Measurements from ENCODE around the gene MORN5.

Gene MORN5

DNA sequence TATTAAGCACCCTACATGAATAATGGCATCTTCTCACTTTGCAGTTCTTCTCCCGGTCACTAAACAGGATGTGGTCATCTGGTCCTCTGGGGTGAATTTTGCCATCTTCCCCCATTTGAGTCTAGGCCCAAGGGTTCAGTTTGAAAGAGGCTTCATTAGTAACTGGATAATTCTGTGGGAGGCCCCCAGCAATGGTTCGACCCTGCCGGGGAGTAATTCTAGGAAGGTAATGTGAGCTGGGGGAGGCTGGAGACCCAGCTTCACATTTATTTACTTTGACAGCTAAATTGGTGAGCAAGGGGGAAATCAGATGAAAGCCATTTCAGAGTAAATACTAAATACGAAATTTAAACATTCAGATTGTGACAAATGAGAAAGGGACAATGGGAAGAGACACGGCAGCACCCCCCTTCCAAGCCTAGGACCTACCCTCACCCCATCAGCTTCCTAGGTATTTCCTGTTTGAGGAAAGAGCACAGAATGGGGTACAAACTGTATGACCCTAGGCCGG is 73.1 kb downstream of the MORN5 start:
- no peak for DNase-seq (ENCODE audit: low read depth)

DNA sequence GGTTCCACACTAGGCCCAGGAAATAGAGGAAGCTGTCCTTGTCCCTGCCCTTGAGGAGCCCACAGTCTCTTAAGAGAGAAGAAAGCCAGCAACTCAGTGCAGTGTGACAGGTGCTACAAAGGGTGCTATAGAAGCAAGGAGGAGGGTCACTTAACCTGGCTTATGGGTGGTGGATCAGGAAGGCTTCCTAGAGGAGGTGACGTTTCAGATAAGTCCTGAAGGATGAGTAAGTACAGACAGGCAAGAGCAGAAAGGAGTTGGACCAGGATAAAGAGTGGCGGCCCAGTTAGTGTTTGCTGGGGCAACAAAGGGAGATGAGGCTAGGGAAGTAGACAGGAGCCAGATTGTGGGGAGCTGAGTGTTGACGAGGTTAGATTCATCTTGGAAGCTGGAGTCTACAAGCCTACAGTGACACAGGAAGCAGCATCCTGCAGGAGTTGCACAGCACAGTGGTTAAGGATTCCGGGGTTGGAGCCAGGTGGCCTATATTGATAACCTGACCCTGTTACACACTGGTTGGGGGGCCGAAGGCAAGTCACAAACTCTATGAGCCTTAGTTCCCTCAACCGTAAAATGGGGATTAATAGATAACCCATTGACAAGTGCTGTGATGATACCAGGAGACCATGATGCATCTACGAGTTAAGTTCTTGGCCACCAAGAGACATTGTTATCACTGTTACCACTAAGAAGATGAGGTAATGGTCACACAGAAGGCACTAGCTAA is 74.5 kb downstream of the MORN5 start:
- no peak for DNase-seq (ENCODE audit: low read depth)

DNA sequence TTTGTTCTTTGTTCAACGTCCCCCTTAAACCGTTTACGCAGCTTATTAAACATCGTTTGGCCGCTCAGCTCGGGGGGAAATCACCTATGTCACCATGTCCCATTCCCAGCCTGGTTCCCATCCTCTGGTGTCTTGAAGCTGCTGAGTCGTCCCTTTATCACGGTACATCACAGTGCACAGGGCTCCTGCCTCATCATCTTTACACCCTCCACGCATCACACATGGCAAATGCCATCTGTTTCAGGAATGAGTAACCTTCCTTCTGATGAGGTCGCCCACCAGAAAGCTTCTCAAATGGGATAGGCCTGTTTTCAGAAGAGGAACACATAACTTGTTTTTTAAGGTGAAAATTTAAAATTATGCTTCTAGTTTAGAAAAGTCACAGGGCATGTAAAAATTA is 77.0 kb downstream of the MORN5 start:
- DNase-seq (ENCODE audit: low read depth): no peak

DNA sequence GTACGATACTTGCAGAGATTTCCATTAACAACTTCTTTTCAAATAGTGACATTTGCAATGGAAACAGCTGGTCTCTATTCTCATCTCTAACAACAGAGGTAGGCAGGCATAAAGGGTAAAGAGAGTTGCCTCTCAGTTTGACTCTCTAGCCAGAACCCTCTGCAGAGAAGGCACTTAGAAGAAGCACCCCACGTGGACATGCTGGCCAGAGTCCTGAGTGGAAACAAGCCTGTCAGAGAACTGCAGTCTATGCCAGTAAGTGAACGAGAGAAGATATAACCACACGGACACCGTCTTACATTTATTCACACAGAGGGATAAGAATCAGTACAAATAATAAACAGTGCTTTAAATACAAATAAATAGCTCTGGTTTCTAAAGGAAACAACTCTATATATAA is 80.0 kb downstream of the MORN5 start:
- DNase-seq (ENCODE audit: low read depth): no peak

DNA sequence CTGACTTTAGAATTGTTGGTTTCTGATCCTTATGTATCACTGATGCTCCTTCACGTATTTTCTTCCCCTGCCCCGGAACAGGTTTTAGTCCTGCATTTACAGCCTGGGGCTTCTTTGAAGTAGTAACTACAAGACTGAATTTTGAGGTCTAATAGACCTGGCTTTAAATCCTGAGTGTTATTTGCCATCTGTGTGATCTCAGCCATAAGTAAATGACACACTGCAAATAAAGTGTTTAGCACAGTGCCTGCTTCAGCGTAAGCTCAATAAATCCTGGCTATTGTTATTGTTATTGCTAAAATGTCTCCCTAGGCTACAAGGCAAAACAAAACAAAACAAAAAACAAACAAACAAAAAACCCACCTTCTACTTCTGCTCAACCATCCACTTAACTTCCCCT is 84.6 kb downstream of the MORN5 start:
- DNase-seq (ENCODE audit: low read depth): no peak

DNA sequence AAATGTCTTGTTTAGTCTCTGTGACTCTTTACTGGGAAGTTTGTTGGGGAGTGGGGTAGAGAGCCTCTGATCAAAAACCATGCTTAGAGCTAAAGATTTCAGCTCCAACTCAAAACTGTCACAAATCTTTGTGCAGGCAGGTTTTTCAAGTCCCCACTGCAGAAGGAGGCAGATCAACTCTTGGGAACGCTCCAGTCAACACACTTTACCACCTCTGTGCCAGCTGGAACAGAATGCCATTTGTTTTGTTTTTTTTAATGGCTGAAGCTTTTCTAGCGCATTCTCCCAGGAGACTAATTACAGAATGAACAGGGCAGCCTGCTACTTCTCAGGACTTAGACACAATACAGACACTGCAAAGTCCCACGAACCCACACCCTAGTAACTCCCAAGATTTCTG is 87.0 kb downstream of the MORN5 start:
- DNase-seq (ENCODE audit: low read depth): no peak

DNA sequence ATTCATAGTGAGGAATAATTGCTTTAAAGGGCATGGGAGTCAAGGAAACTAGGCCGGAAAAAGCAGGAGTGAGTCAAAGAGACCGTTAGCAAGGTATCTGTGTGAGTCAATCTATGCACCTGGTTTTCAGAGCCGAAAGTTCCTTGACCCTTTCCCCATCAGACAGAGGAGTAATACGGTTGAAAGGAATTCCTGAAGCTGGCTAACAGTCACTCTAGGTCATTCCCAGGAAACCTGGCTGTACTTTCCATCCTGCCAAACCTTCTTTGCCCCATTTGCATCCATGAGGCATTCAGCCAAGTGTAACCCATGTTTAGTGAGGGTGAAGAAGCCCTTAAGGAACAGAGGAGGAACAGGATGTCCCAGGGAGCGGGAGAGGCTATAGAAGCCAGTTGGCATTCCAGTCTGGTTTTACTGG is 88.7 kb downstream of the MORN5 start:
- DNase-seq (ENCODE audit: low read depth): no peak

Measured in iris pigment epithelial cell (primary cell).